Activated effector memory CD4-positive, alpha-beta T cell treated with Interleukin-2 at 50 U/mL for 16 hours (primary cell): ENCODE measurements around the gene CRYGA.
"Not testable (repeated sequence)": the region's sequence is repeated elsewhere in the genome, so short reads cannot be mapped to it uniquely, and the experiment has no call there.

Experiments used
- DNase-seq: peaks from one replicate; pipeline ENCODE4 v3.0.0-alpha.2; 2020

Gene CRYGA

GRCh38 chr2:208156439-208156838, 7.0 kb downstream of the CRYGA start:
- no peak for DNase-seq

- DNase-seq, result no peak
Measured at GRCh38 chr2:208153156-208153555, 10.2 kb downstream of the CRYGA start.

- no peak for DNase-seq
Measured at GRCh38 chr2:208150956-208151355, 12.4 kb downstream of the CRYGA start.

GRCh38 chr2:208150094-208150493, 13.3 kb downstream of the CRYGA start:
- no peak for DNase-seq

- DNase-seq, result no peak
Measured at GRCh38 chr2:208148803-208149202, 14.6 kb downstream of the CRYGA start.

- no peak for DNase-seq
Measured at GRCh38 chr2:208147759-208148158, 15.6 kb downstream of the CRYGA start.

- no peak for DNase-seq
Measured at GRCh38 chr2:208147008-208147407, 16.4 kb downstream of the CRYGA start.

- no peak for DNase-seq
Measured at GRCh38 chr2:208146006-208146405, 17.4 kb downstream of the CRYGA start, which contains the start of gene CRYGB. Gene CRYGB (minus strand): TSS chr2:208146158. CDS start chr2:208146120, 38 bp downstream.

GRCh38 chr2:208142925-208143799, 20.2 kb downstream of the CRYGA start:
- DNase-seq, result no peak

GRCh38 chr2:208142240-208142924, 21.0 kb downstream of the CRYGA start:
- no peak for DNase-seq

- DNase-seq, result no peak
Measured at GRCh38 chr2:208139447-208139846, 23.9 kb downstream of the CRYGA start.

GRCh38 chr2:208138334-208138733, 25.1 kb downstream of the CRYGA start:
- not testable (repeated sequence) for DNase-seq

- no peak for DNase-seq
Measured at GRCh38 chr2:208136716-208137094, 26.7 kb downstream of the CRYGA start.

- no peak for DNase-seq
Measured at GRCh38 chr2:208135794-208136715, 27.3 kb downstream of the CRYGA start.

- DNase-seq, result no peak
Measured at GRCh38 chr2:208134928-208135586, 28.3 kb downstream of the CRYGA start.

- DNase-seq, result no peak
Measured at GRCh38 chr2:208130712-208131110, 32.7 kb downstream of the CRYGA start.

- no peak for DNase-seq
Measured at GRCh38 chr2:208129744-208130711, 33.4 kb downstream of the CRYGA start, which contains the start of gene CRYGC. Gene CRYGC (minus strand): TSS chr2:208129828. CDS start chr2:208129792, 36 bp downstream.

- DNase-seq, result no peak
Measured at GRCh38 chr2:208128136-208128535, 35.3 kb downstream of the CRYGA start.

- no peak for DNase-seq
Measured at GRCh38 chr2:208127090-208127489, 36.3 kb downstream of the CRYGA start.

GRCh38 chr2:208125251-208125650, 38.1 kb downstream of the CRYGA start:
- DNase-seq, result no peak
